Activated CD4-positive, CD25-positive, alpha-beta regulatory T cell treated with anti-CD3 and anti-CD28 coated beads, Interleukin-2, amount 50 U/mL, for 72 hours (primary cell): Measurements from ENCODE around the gene NRF1.
"Not testable (repeated sequence)": the region's sequence is repeated elsewhere in the genome, so short reads cannot be mapped to it uniquely, and the experiment has no call there.

Experiments used
- DNase-seq: peaks from one replicate; pipeline ENCODE4 v3.0.0; 2021

The NRF1 gene

GRCh38 chr7:129611246-129612111 is at the start of gene NRF1:
Gene NRF1 (plus strand): TSS chr7:129611720. CDS start chr7:129657352, 45,632 bp downstream.
- peak; percentile 94 for DNase-seq

DNA sequence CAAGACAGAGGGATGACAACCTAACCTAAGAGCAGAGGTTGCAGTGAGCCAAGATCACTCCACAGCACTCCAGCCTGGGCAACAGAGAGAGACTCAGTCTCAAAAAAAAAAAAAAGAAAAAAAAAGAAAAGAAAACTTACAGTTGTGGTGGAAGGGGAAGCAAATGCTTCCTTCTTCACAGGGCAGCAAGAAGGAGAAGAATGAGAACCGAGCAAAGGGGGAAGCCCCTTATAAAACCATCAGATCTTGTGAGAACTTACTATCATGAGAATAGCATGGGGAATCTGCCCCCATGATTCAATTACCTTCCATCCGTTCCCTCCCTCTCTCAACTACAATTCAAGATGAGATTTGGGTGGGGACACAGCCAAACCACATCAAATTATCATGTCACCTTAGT is 45.2 kb upstream of the NRF1 start:
- DNase-seq = not testable (repeated sequence)

GRCh38 chr7:129567377-129567776 is 44.1 kb upstream of the NRF1 start:
- no peak for DNase-seq

GRCh38 chr7:129568240-129568639 is 43.3 kb upstream of the NRF1 start:
- DNase-seq = no peak

- no peak for DNase-seq
These were observed 42.2 kb upstream of the NRF1 start for GRCh38 chr7:129569326-129569725.

GRCh38 chr7:129569811-129570215 is 41.7 kb upstream of the NRF1 start:
- DNase-seq = no peak

GRCh38 chr7:129571201-129571600 is 40.3 kb upstream of the NRF1 start:
- DNase-seq = no peak

DNA sequence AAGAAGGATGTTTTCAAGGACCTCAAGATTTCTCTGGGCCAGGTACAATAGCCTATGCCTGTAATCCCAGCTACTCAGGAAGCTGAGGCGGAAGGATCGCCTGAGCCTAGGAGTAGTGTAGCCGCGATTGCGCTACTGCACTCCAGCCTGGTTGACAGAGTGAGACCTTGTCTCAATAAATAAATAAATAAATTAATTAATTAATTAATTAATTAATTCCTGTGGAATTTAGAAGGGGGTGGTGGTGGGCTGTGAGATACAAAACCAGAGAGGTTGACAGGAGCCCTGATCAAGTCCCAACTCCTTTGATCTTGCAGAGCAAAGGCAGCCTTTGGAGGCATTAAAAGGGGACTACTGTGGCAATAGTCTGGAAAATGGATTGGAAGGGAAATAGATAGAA is 39.3 kb upstream of the NRF1 start:
- DNase-seq = no peak

DNA sequence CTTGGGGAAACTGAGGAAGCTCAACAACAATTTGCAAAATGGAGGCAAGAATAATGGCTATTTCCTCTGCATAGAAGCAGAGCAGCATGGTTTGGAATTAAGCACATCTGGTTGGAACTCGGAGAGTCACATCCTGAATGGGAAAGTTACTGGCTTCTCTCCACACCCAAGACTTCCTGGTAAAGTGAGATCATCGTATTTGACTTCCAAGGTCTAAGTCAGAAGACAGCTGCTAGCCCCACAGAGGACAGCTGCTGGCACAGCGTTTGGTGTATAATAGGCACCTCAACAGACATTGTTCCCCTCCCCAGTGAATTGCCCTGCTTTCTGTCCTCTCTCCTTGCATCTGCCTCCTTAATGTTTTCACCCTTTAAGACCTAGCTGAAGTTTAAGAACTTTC is 37.0 kb upstream of the NRF1 start:
- DNase-seq = no peak

DNA sequence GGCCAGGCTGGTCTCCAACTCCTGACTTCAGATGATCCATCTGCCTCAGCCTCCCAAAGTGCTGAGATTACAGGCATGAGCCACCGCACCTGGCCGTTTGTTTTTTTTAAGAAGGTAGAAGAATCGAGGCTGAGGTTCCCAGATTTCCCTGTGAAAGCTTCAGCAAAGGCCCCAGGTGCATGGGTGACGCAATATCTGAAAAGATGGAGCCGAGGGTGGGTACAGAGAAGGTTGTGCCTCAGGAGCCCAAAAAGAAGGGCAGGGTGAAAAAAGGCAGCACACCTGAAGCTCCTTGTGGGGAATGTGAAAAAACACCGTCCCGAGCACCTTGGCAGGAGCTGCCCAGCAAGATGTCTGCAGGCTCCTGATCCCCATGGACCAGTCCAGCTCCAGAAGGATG is 35.8 kb upstream of the NRF1 start:
- no peak for DNase-seq

DNA sequence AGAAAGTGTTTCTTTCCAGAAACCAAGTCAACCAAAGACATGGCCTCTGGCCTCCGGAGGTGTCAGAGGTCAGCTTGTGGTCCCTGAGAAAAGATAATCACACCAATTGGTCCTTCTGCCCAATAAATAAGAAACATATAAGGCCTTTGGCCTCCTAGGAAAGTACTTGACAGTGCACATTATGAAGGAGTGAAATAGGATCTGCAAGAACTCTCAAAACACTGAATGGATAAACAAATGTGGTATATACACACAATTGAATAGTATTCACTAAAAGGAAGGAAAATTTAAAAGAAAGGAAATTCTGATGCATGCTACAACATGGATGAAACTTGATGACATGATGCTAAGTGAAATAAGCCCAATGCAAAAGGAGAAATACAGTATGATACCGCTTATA is 35.4 kb upstream of the NRF1 start:
- DNase-seq = no peak

DNA sequence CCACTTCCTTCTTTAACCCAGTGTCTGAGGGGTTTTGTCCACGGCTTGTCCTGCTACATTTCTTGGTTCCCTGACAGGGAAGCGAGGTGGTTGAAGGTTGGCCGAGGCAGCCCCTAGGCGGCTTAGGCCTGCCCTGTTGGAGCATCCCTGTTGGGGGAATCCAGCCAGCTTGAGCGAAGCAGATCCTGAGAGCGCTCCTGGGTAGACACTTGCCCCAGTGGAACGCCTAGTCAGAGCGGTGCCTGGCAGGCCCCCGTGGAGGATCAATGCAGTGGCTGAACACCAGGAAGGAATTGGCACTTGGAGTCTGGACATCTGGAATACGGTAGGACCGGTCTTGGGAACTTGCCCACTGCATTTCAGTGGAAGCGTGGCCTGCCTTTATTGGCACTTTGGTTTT is 32.7 kb upstream of the NRF1 start:
- no peak for DNase-seq

GRCh38 chr7:129586179-129586578 is 25.3 kb upstream of the NRF1 start:
- not testable (repeated sequence) for DNase-seq

GRCh38 chr7:129588268-129588667 is 23.3 kb upstream of the NRF1 start:
- no peak for DNase-seq

GRCh38 chr7:129591868-129592267 is 19.7 kb upstream of the NRF1 start:
- DNase-seq = no peak

DNA sequence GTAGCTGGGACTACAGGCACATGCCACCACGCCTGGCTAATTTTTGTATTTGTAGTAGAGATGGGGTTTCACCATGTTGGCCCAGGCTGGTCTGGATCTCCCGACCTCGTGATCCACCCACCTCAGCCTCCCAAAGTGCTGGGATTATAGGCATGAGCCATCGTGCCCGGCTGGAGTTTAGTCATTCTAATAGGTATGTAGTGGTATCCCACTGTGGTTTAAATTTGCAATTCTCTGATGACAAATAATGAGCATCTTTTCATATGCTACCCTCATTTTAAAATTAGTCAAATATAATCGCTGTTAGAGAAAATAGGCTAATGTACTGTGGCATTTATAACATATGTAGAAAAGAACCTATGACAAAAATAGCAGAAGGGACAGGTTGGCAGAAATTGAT is 15.1 kb upstream of the NRF1 start:
- DNase-seq = not testable (repeated sequence)

GRCh38 chr7:129597672-129598071 is 13.8 kb upstream of the NRF1 start:
- no peak for DNase-seq

- no peak for DNase-seq
These were observed 12.3 kb upstream of the NRF1 start for GRCh38 chr7:129599174-129599573.

GRCh38 chr7:129603594-129603993 is 7.9 kb upstream of the NRF1 start:
- not testable (repeated sequence) for DNase-seq

- not testable (repeated sequence) for DNase-seq
These were observed 7.5 kb upstream of the NRF1 start for GRCh38 chr7:129604021-129604420.

- DNase-seq = no peak
These were observed 6.6 kb upstream of the NRF1 start for GRCh38 chr7:129604713-129605437.

- no peak for DNase-seq
These were observed 5.4 kb upstream of the NRF1 start for GRCh38 chr7:129605960-129606614.

DNA sequence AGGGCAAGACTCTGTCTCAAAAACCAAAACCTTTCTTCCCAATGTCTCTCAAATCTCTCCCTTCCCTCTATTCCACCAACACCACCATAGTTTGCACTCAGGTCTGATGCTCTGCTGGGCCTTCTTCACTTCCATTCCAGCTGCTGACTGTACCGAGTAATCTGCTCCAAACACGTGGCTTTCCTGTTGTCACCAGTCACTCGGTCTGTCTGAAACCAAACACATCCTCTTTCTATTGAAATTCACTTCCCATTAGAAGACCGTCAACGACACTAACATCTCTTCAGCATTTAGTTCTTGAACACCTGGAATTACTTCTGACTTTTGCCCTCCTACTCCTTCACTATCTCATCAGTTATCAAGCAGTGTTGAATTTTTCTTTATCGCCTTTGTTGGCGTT is 4.7 kb upstream of the NRF1 start:
- DNase-seq = no peak
